ENCODE data around the gene CDSN. TPM values are rescaled to one million over a fixed set of nuclear protein-coding genes. Genes with fewer than 3 reads are reported as not detected.

Gene CDSN
- total and polyA plus RNA-seq, 4 donors: not detected

GRCh38 chr6:31098449-31098938, 21.8 kb downstream of the CDSN start:
- no peaks in the 10 kb centered on the region for H3K9me3 ChIP-seq (ENCODE audit: control insufficient read depth, low read length)
- H3K4me1 ChIP-seq (ENCODE audit: control insufficient read depth in 1 of 2, insufficient read depth in 2 of 2, low read length in 2 of 2): no peaks in the 10 kb centered on the region
- no peaks in the 10 kb centered on the region for H3K36me3 ChIP-seq (ENCODE audit: control insufficient read depth in 1 of 2, insufficient read depth in 2 of 2, low read length in 1 of 2)
- intact Hi-C loops (cut with DNase I): no loop called here
- no peak overlapping the region for H3K4me3 ChIP-seq (ENCODE audit: low read length in 2 of 2)
- no peaks in the 10 kb centered on the region for H3K27me3 ChIP-seq (ENCODE audit: control insufficient read depth in 1 of 2, insufficient read depth in 2 of 2, low read length in 1 of 2)
- ATAC-seq (ENCODE audit: low FRiP score) (no peak), DNase-seq (no peak)
- 88 to 90% methylated on average over 4 of the region's 4 CpGs for WGBS, 2 donors
- no peak overlapping the region for H3K27ac ChIP-seq (ENCODE audit: low read depth in 1 of 2, low read length in 2 of 2)

DNA sequence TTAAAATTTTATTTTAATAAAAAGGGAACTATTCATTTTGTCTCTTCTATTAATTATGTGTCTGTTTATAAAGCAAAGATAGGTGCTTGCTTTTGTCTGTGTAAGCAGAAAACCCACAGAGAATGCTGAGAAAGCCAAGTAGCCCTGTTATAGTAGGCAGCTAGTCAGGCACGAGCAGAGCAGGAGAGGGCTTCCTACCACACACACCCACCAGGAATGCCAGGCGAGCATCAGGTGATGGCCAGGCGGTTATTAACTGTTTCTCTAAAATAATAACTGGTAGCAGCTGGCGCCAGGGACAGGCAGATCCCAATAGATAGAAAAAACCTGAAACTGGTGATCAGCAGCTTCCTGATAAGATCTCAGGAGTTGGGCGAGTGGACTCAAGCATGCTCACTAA, 23.6 kb downstream of the CDSN start:
- intact Hi-C loops (cut with DNase I): no loop called here
- 80 to 91% methylated on average over 5 of the region's 5 CpGs for WGBS, 2 donors

GRCh38 chr6:31096215-31096614, 24.0 kb downstream of the CDSN start:
- no peak overlapping the region for H3K4me3 ChIP-seq (ENCODE audit: low read length in 2 of 2)
- 88 to 94% methylated on average over 3 of the region's 3 CpGs for WGBS, 2 donors
- no peaks in the 10 kb centered on the region for H3K9me3 ChIP-seq (ENCODE audit: control insufficient read depth, low read length)
- intact Hi-C loops (cut with DNase I): no loop called here
- no peaks in the 10 kb centered on the region for H3K27me3 ChIP-seq (ENCODE audit: control insufficient read depth in 1 of 2, insufficient read depth in 2 of 2, low read length in 1 of 2)
- no peaks in the 10 kb centered on the region for H3K36me3 ChIP-seq (ENCODE audit: control insufficient read depth in 1 of 2, insufficient read depth in 2 of 2, low read length in 1 of 2)
- H3K4me1 ChIP-seq (ENCODE audit: control insufficient read depth in 1 of 2, insufficient read depth in 2 of 2, low read length in 2 of 2): no peaks in the 10 kb centered on the region
- H3K27ac ChIP-seq (ENCODE audit: low read depth in 1 of 2, low read length in 2 of 2): no peak overlapping the region
- DNase-seq: no peak
- ATAC-seq (ENCODE audit: low FRiP score): no peak

More for the DNA sequence above, 23.6 kb downstream of the CDSN start:
- Histone ChIP-seq H3K36me3 (ENCODE audit: control insufficient read depth in 1 of 2, insufficient read depth in 2 of 2, low read length in 1 of 2) (no peaks in the 10 kb centered on the region), H3K4me1 (ENCODE audit: control insufficient read depth in 1 of 2, insufficient read depth in 2 of 2, low read length in 2 of 2) (no peaks in the 10 kb centered on the region), H3K4me3 (ENCODE audit: low read length in 2 of 2) (no peak overlapping the region), H3K9me3 (ENCODE audit: control insufficient read depth, low read length) (no peaks in the 10 kb centered on the region), H3K27ac (ENCODE audit: low read depth in 1 of 2, low read length in 2 of 2) (no peak overlapping the region), H3K27me3 (ENCODE audit: control insufficient read depth in 1 of 2, insufficient read depth in 2 of 2, low read length in 1 of 2) (no peaks in the 10 kb centered on the region)
- no peak for ATAC-seq (ENCODE audit: low FRiP score)
- no peak for DNase-seq

DNA sequence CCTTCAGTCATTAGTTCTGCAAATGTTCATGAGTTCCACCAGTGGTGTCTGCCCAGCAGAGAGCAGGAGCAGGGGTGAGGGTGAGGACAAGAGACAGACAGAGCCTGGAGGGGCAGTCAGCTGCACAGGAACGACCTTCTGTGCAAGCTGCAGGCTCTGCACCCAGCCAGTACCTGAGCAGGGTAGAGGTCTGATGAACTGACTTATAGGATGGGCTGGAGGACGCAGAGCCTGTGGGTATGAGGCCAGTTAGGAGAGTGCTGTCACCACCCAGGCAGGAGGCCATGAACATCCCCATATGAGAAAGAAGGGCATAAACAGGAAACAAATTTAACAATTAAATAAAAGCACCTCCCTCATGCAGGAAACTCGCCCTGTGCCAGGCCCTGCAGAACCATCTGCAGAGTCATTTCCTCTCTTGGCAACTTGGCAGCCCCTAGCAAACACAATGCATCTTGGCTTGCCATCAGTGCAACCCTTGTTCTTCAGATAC, 25.8 kb downstream of the CDSN start:
- Histone ChIP-seq H3K4me1 (ENCODE audit: control insufficient read depth in 1 of 2, insufficient read depth in 2 of 2, low read length in 2 of 2) (no peaks in the 10 kb centered on the region), H3K4me3 (ENCODE audit: low read length in 2 of 2) (no peak overlapping the region), H3K9me3 (ENCODE audit: control insufficient read depth, low read length) (no peaks in the 10 kb centered on the region), H3K27ac (ENCODE audit: low read depth in 1 of 2, low read length in 2 of 2) (no peak overlapping the region), H3K27me3 (ENCODE audit: control insufficient read depth in 1 of 2, insufficient read depth in 2 of 2, low read length in 1 of 2) (no peaks in the 10 kb centered on the region), H3K36me3 (ENCODE audit: control insufficient read depth in 1 of 2, insufficient read depth in 2 of 2, low read length in 1 of 2) (no peaks in the 10 kb centered on the region)
- DNase-seq (no peak), ATAC-seq (ENCODE audit: low FRiP score) (peak; percentile 29)
- 62 to 64% methylated on average over 3 of the region's 3 CpGs for WGBS, 2 donors
- intact Hi-C loops (cut with DNase I): no loop called here

DNA sequence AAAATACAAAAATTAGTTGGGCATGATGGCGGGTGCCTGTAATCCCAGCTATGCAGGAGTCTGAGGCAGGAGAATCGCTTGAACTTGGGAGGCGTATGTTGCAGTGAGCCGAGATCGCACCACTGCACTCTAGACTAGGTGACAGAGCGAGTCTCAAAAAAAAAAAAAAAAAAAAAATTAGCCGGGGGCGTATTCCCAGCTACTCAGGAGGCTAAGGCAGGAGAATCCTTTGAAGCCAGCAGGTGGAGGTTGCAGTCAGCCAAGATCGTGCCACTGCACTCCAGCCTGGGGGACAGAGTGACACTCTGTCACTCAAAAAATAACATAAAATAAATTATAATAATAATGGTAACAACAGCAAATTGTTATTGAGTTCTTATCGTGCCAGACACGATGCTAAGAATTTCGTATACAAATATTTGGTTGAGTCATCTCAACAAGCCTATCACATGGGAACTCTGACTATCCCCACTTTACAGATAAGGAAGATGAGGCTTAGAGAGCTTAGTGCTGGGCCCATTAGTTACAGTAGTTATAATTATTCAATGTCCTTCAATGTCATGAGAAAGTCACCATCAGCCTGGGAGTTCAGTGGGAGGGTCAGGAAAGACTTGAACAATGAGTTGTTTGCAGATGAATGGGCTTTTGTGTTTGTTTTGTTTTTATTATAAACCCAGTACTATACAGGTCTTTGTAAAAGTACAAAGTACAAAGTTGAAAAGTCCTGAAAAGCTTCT, 27.3 kb downstream of the CDSN start:
- no peak overlapping the region for H3K4me3 ChIP-seq (ENCODE audit: low read length in 2 of 2)
- H3K27ac ChIP-seq (ENCODE audit: low read depth in 1 of 2, low read length in 2 of 2): no peak overlapping the region
- no peaks in the 10 kb centered on the region for H3K9me3 ChIP-seq (ENCODE audit: control insufficient read depth, low read length)
- H3K4me1 ChIP-seq (ENCODE audit: control insufficient read depth in 1 of 2, insufficient read depth in 2 of 2, low read length in 2 of 2): no peaks in the 10 kb centered on the region
- no peaks in the 10 kb centered on the region for H3K27me3 ChIP-seq (ENCODE audit: control insufficient read depth in 1 of 2, insufficient read depth in 2 of 2, low read length in 1 of 2)
- WGBS, 2 donors: 88% methylated on average over 12 of the region's 12 CpGs
- intact Hi-C loops (cut with DNase I): no loop called here
- no peaks in the 10 kb centered on the region for H3K36me3 ChIP-seq (ENCODE audit: control insufficient read depth in 1 of 2, insufficient read depth in 2 of 2, low read length in 1 of 2)
- no peak for DNase-seq
- ATAC-seq (ENCODE audit: low FRiP score): no peak

DNA sequence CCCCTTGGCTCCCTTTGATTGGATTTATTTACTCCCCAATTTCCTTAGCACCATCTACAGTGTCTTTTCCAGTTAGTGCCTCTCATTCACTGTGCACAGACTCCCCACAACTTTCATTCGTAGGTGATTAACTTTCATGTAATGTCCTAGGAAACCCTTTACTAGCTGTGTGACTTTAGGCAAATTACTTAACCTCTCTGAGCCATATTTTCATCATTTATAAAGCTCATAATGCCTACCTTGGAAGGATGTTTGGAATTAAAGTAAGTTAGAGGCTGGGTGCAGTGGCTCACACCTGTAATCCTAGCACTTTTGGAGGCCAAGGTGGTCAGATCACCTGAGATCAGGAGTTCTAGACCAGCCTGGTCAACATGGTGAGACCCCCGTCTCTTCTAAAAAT, 28.0 kb downstream of the CDSN start:
- 93 to 97% methylated on average over 2 of the region's 2 CpGs for WGBS, 2 donors
- no peaks in the 10 kb centered on the region for H3K4me1 ChIP-seq (ENCODE audit: control insufficient read depth in 1 of 2, insufficient read depth in 2 of 2, low read length in 2 of 2)

GRCh38 chr6:31091680-31092079, 28.6 kb downstream of the CDSN start:
- Histone ChIP-seq H3K27ac (ENCODE audit: low read depth in 1 of 2, low read length in 2 of 2) (no peak overlapping the region), H3K4me1 (ENCODE audit: control insufficient read depth in 1 of 2, insufficient read depth in 2 of 2, low read length in 2 of 2) (no peaks in the 10 kb centered on the region), H3K36me3 (ENCODE audit: control insufficient read depth in 1 of 2, insufficient read depth in 2 of 2, low read length in 1 of 2) (no peaks in the 10 kb centered on the region), H3K4me3 (ENCODE audit: low read length in 2 of 2) (no peak overlapping the region), H3K9me3 (ENCODE audit: control insufficient read depth, low read length) (no peaks in the 10 kb centered on the region), H3K27me3 (ENCODE audit: control insufficient read depth in 1 of 2, insufficient read depth in 2 of 2, low read length in 1 of 2) (no peaks in the 10 kb centered on the region)
- intact Hi-C loops (cut with DNase I): no loop called here
- no peak for ATAC-seq (ENCODE audit: low FRiP score)
- DNase-seq: no peak
- WGBS, 2 donors: 46% methylated on average over 3 of the region's 3 CpGs

More for the DNA sequence above, 28.0 kb downstream of the CDSN start:
- no peak for ATAC-seq (ENCODE audit: low FRiP score)
- intact Hi-C loops (cut with DNase I): no loop called here
- no peaks in the 10 kb centered on the region for H3K9me3 ChIP-seq (ENCODE audit: control insufficient read depth, low read length)
- no peak for DNase-seq
- H3K27me3 ChIP-seq (ENCODE audit: control insufficient read depth in 1 of 2, insufficient read depth in 2 of 2, low read length in 1 of 2): no peaks in the 10 kb centered on the region
- no peaks in the 10 kb centered on the region for H3K36me3 ChIP-seq (ENCODE audit: control insufficient read depth in 1 of 2, insufficient read depth in 2 of 2, low read length in 1 of 2)
- no peak overlapping the region for H3K4me3 ChIP-seq (ENCODE audit: low read length in 2 of 2)
- H3K27ac ChIP-seq (ENCODE audit: low read depth in 1 of 2, low read length in 2 of 2): no peak overlapping the region

GRCh38 chr6:31090973-31091364, 29.3 kb downstream of the CDSN start:
- Histone ChIP-seq H3K4me3 (ENCODE audit: low read length in 2 of 2) (no peak overlapping the region), H3K27me3 (ENCODE audit: control insufficient read depth in 1 of 2, insufficient read depth in 2 of 2, low read length in 1 of 2) (no peaks in the 10 kb centered on the region), H3K36me3 (ENCODE audit: control insufficient read depth in 1 of 2, insufficient read depth in 2 of 2, low read length in 1 of 2) (no peaks in the 10 kb centered on the region), H3K9me3 (ENCODE audit: control insufficient read depth, low read length) (no peaks in the 10 kb centered on the region), H3K27ac (ENCODE audit: low read depth in 1 of 2, low read length in 2 of 2) (no peak overlapping the region), H3K4me1 (ENCODE audit: control insufficient read depth in 1 of 2, insufficient read depth in 2 of 2, low read length in 2 of 2) (no peaks in the 10 kb centered on the region)
- no peak for DNase-seq
- intact Hi-C loops (cut with DNase I): no loop called here
- ATAC-seq (ENCODE audit: low FRiP score): no peak
- 95% methylated on average over 6 of the region's 6 CpGs for WGBS, 2 donors

DNA sequence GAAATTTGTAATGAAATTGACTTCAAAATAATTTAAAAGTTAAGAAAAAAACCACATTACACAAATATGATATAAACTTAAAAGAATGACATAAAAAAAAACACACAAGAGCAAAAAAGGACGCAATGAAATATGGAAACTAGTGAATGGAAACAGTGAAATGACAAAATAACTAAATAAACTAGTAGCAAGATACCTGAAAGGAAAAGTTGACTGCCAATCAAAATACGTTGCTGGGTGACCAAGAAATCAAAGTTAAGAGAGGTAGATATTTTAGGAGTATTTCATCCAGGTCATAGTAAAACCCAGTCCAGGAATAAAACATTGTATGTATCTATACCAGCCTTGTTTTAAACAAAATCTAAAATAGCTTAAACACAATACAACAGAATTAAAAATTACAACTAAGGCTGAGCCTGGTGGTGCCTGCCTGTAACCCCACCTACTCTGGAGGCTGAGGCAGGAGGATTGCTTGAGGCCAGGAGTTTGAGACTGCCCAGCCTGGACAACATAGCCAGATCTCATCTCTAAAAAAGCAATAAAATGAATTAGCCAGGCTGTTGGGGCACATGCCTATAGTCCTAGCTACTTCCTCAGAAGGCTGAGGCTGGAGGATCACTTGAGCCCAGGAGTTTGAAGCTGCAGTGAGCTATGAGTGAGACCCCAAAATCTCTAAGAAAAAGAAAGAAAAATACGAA, 29.8 kb downstream of the CDSN start:
- no peaks in the 10 kb centered on the region for H3K9me3 ChIP-seq (ENCODE audit: control insufficient read depth, low read length)
- no peaks in the 10 kb centered on the region for H3K36me3 ChIP-seq (ENCODE audit: control insufficient read depth in 1 of 2, insufficient read depth in 2 of 2, low read length in 1 of 2)
- H3K27ac ChIP-seq (ENCODE audit: low read depth in 1 of 2, low read length in 2 of 2): no peak overlapping the region
- no peak for ATAC-seq (ENCODE audit: low FRiP score)
- H3K4me3 ChIP-seq (ENCODE audit: low read length in 2 of 2): no peak overlapping the region
- H3K27me3 ChIP-seq (ENCODE audit: control insufficient read depth in 1 of 2, insufficient read depth in 2 of 2, low read length in 1 of 2): no peaks in the 10 kb centered on the region
- DNase-seq: no peak
- no peaks in the 10 kb centered on the region for H3K4me1 ChIP-seq (ENCODE audit: control insufficient read depth in 1 of 2, insufficient read depth in 2 of 2, low read length in 2 of 2)
- intact Hi-C loops (cut with DNase I): no loop called here
- 88 to 90% methylated on average over 3 of the region's 3 CpGs for WGBS, 2 donors

Measured in aorta (tissue), 5 donors.